Measurements from ENCODE around the gene ATP2C2. TPM values are rescaled to one million over a fixed set of nuclear protein-coding genes. Genes with fewer than 3 reads are reported as not detected.

ATP2C2 gene
- total RNA-seq, 1 donor from 2014 or later: not detected

DNA sequence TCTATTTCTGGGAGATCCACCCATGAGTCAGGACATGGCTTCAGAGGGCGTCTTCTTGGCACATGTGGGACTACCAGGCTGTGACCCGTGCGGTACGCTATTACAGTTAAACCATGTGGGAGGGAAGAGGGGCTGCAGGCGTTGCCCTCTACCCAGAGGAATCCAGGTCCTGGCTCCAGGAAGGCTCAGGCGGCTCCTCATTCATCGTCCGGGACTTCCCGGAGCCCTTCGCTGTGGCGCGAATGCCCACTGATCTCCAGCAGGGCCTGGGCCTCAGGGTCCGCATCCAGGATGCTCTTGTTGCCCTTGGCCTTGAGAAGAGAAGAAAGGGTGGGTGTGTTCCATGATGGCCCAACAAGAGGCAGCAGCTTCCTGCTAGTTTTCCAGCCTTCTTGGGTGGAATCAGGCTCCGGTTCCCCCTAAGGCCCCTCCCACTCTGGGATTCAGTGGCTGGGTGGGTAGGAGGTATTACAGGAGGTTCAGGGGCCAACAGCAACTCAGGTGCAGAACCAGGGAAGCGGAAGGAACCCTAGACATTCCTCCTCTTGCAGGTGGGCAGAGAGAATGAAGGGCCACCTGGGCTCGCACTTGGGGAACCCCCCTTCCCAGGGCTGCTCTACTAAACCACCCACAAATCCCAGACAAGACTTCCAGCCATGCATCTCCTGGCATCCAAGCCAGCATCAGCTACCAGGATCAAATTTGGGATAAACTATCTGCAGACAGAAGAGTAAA lies 111.5 kb downstream of the ATP2C2 start:
- intact Hi-C loops (cut with DNase I): loop anchor here (5.0 to 10.0 kb wide), 2 partner anchors 395 to 523 kb away; no protein-coding TSS in a partner anchor
- ATAC-seq (no peak), DNase-seq (ENCODE audit: missing footprints) (no peak)

DNA sequence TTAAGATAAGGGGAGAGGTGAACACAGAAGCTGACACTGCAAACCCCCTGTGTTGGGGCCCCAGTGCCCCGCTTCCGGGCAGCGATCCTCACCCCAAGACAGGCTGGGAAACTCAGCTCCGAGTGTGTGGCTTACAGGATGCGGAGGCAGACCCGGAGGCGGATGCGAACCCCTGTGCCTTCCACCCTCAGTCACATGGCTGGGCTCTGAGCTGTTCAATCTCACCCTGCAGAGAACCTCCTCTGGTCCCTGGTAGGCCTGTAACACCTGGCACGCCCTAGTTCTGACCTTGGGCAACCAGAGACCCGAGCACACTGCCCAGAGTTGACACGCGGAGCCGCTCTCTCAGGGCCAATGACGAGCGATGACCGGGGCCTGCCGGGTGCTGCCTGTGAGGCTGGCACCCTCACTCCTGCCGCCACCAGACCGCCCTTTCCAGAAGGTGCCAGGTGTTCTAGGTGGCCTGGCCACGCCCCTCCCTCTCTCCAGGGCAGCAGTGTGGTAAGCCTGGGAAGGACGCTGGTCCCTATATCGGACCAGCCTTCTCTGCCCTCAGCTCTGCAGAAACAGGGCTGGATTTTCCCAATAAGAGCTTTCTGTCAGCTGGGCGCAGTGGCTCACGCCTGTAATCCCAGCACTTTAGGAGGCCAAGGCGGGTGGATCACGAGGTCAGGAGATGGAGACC lies 112.9 kb downstream of the ATP2C2 start:
- no peak for ATAC-seq
- no peak for DNase-seq (ENCODE audit: missing footprints)
- intact Hi-C loops (cut with DNase I): loop anchor here (5.0 to 10.0 kb wide), 2 partner anchors 396 to 524 kb away; no protein-coding TSS in a partner anchor

DNA sequence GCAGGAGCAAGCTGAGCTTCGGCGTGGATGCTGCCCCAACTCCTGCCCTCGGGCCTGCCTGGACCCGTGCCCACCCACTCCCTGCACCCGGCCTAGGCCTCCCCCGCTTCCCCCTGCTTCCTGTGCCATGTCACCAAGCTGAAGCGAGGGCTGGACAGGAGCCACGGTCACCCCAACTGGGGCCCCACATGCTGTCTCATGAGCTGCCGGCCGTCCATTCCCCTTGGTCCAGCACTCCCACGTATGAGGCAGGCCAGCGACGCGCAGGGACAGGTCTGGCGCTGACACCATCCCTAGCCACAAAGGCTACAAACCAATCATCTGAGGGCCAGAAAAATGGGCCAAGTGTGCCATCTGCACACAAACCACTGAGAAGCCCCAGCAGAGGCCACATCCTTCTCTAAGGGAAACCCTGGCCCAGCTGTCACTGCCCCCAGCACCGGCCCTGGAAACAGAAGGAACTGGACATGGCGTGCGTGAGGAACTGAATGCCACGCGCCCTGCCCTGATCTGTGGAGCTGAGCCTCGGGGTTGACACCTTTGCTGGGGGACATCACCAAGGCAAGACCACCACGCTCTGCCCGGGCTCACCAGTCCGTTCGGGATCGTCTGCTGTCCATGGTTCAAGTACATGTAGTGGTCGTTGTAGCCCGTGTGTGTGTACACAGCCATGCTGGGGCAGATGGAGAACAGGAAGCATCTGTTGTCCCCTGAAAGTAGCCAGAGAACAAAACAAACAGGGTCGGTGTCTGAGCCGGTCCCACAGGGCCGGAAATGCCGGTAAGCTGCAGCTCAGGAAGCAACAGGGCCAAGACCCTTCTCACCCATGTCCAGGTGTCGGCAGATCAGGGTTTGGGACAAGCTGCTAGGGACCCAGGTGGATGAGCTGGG lies 113.9 kb downstream of the ATP2C2 start:
- no peak for DNase-seq (ENCODE audit: missing footprints)
- no peak for ATAC-seq
- intact Hi-C loops (cut with DNase I): loop anchor here (5.0 to 10.0 kb wide), 2 partner anchors 397 to 525 kb away; no protein-coding TSS in a partner anchor

DNA sequence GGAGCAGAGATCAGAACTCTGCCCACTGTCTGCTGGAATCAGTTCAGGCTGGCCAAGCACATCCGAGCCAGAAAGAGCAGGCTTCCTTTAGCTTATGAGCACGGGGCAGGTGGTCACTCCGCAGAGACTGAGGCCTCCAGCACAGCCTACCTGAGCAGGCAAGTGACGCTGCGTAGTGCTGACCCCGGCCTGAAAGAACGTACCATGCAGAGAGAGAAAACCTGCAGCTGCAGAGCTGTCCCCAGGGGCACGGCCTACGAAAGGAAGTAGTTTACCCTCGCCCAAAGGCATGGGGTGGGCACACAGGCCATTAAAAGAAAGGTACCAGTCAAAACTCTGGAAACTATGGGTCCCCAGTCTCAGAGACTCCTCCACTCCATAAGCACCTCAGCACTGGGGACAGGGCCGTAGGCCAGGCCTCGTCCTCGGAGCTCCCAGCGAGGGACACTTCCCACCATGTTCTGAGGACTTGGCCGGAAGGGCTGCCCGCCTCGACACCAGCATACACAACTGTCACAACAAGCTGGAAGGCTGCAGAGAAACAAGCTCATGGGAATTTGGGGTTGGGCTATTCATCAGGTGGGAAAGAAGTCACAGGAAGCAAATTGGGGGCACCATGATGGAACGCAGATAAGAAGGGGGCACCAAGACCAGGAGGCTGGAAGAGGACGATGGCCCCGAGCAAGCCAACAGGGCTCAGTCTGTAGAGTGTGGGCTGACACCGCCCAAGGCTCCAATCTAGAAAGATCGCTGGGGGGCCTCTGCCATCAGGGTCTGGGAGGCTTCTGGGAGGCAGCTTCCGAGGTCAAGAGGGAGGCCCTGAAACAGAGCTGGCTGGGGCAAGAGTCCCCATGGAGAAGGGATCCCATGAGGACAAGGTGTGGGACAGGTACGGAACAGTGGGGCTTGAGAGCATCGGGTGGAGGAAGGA lies 114.9 kb downstream of the ATP2C2 start:
- intact Hi-C loops (cut with DNase I): loop anchor here (5.0 to 10.0 kb wide), 2 partner anchors 398 to 526 kb away; no protein-coding TSS in a partner anchor
- ATAC-seq (no peak), DNase-seq (ENCODE audit: missing footprints) (no peak)

DNA sequence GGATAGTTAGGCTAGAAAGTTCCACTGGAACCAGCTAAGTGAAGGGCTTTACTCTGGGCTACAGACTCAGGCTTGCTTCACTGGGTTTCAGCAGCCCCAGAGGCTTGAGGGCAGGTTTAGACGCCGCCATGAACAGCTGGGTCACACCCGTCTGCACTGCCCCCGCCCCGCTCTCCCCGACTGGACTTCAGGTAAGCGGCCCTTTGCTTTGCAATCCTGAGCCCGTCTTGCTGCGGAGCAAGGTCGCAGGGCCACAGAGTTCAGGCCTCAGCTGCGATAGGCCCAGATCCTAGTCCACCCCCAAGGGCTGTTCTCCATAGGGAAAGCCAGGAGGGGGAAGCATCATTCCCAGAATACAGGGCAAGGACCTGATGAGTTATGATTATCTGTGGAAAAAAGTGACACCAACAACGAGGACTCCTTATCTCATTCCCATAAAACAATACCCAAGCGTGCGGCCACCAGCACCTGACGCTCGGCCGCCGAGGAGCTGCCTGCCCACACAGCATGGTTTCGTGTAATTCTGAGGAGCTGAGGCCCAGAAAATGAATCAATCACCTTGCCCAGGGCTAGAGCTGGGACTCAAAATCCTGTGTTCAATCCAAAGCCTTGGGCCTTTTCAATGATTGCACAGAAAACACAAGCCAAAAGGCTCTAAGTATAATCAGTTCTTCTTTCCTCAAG lies 115.7 kb downstream of the ATP2C2 start:
- intact Hi-C loops (cut with DNase I): loop anchor here (1.0 to 10.0 kb wide), 4 partner anchors 207 to 527 kb away; partner anchors contain the start of gene TAF1C
- ATAC-seq (no peak), DNase-seq (ENCODE audit: missing footprints) (no peak)

DNA sequence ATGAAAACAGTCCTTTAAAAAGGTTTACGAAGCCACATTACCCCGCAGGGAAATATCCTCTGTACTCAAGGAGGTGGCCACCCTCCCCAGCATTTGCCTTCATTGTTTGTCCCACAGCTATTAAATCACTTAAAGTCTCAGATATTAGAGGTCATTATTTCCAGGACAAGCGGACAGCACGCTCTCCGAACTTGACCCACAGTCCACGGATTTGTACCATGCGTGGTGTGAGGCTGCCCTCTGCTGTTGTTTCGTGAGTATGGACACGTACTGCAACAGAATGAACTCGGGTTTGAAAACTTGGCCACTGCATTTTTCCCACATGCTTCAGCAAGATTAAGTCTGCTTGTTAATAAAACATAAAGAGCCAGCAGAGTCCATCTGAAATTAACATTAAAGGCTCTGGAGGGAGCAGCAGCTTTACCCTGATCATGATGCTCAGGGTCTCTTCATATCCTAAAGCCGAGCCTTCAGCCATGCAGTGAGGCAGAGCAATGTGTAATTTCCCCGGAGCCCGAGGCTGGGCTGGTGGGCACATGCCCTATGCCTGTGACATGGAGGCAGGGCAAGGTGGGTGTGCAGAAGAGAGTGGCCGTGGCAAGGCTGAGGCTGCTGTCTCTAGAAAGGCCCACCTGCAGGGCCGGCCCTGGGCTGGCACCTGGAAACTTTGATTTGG lies 116.4 kb downstream of the ATP2C2 start:
- intact Hi-C loops (cut with DNase I): loop anchor here (1.0 to 10.0 kb wide), 5 partner anchors 207 to 662 kb away; partner anchors contain the start of gene TAF1C
- peak; percentile 78 for ATAC-seq

DNA sequence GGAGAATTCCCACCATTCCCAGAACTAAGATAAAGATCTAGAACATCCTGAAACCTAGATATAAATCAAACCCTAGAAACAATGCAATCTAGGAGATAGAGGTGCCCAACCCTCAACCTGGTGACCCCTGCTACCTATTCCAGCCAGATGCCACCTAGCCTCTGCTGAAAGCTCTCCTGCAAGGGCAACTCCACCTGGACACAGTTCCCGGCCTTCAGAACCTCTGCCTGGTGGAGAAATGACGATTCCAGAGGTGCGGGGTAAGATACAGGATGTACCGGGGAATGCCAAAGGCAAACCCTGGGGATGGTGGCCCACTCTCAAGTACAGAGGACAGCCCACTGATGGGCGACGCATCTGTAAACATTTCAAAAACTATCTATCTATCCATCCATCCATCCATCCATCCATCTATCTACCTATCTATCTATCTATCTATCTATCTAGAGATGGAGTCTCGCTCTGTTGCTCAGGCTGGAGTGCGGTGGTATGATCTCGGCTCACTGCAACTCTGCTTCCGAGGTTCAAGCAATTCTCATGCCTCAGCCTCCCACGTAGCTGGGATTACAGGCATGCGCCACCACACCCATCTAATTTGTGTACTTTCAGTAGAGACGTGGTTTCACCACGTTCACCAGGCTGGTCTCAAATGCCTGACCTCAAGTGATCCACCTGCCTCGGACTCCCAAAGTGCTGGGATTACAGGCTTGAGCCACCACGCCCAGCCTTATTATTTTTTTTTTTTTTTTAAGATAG lies 117.1 kb downstream of the ATP2C2 start:
- ATAC-seq: no peak
- intact Hi-C loops (cut with DNase I): loop anchor here (2.0 to 10.0 kb wide), 3 partner anchors 299 to 663 kb away; partner anchors contain the start of gene TAF1C

More for the DNA sequence above, 116.4 kb downstream of the ATP2C2 start:
- peak; percentile 78 for DNase-seq (ENCODE audit: missing footprints)

DNA sequence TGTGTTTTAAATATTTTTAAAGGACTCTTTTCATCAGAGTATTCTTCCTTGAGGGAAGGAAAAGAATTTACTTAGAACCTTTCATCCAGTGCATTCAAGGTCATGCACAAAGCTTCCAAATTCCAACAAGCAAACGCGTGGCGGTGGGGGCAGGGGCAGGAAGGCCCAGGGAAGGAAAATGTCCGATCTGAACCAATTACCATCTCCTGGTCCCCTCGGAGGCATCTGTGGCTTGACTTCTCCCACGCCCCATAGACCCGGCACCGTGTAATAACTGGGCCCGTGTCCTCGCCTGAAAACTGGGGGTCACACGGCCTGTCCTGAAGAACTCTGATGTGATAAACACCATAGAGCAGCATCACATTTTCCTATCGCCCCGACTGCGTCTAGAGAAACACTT lies 117.8 kb downstream of the ATP2C2 start:
- ATAC-seq (no peak), DNase-seq (ENCODE audit: missing footprints) (no peak)
- intact Hi-C loops (cut with DNase I): loop anchor here (5.0 to 10.0 kb wide), 2 partner anchors 401 to 664 kb away; no protein-coding TSS in a partner anchor

More for the DNA sequence above, 117.1 kb downstream of the ATP2C2 start:
- no peak for DNase-seq (ENCODE audit: missing footprints)

DNA sequence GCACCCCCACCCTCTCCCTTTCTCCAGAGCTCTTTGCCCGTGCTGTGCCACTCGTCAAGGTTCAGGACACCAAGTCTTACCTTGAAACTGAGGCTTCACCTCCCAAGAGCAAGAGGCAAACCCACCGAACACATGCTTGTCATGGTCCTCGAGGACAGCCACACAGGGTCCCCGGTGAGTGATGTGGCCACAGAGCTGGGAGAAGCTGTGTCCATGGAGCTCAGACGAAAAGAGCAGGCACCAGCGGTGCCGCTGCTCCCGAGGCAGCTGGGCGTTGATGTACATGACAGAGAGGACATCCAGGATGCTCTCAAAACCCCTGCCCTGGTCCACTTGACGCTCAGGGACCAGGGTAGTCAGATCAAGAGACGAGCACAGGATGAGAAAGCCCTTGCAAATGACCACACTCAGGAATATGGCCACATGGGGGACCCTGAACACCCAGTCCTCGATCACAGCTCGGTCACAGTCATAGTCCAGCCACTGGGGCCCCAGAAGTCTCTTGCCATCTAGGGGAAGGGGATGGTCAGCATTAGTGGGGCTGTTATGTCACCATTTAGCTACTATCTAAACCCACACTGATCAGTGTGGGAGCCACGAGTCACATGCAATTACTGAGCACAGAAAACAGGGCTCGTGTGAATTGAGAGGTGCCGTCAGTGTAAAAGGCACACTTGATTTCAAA lies 118.4 kb downstream of the ATP2C2 start:
- ATAC-seq (no peak), DNase-seq (ENCODE audit: missing footprints) (no peak)
- intact Hi-C loops (cut with DNase I): loop anchor here (5.0 to 10.0 kb wide), 2 partner anchors 402 to 664 kb away; no protein-coding TSS in a partner anchor

DNA sequence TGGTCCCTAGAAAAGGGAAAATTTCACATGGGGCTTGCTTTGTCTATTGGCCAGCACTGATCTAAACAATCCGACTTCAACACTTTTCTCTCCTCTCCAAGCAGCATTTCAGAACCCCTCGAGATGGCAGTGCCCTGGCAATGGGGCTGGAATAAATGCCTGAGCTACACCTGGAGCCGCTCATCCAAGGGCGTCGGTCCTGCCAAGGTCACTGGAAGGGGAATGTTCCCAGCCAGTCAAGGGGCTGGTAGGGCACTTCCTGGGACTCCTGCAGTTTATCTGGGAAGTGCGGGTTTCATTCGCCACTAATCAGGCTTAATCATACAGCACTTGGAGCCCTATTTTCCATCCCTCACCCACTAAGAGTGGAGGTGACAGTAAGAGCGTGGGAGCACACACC lies 119.0 kb downstream of the ATP2C2 start:
- intact Hi-C loops (cut with DNase I): loop anchor here (5.0 to 10.0 kb wide), 2 partner anchors 403 to 665 kb away; no protein-coding TSS in a partner anchor
- DNase-seq (ENCODE audit: missing footprints) (no peak), ATAC-seq (no peak)

DNA sequence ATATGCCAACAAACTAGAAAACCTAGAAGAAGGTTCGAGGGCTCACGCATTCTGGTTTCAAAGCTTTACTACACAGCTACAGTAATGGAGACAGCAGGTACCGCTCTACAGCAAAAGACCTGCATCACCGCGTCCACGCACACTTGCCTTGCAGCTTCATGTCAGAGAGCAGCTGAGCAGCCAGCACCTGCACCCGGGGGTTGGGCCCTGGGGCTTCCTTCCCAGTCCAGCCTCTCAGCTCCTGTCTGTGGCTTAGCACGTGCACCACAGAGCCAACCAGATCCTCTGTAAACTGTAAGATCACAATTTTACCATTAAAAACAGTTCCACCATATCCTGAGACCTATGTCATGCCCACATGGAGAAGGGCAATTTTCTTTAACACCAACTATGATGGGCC lies 120.8 kb downstream of the ATP2C2 start:
- intact Hi-C loops (cut with DNase I): loop anchor here (5.0 to 10.0 kb wide), 2 partner anchors 404 to 667 kb away; no protein-coding TSS in a partner anchor
- ATAC-seq (no peak), DNase-seq (ENCODE audit: missing footprints) (no peak)

DNA sequence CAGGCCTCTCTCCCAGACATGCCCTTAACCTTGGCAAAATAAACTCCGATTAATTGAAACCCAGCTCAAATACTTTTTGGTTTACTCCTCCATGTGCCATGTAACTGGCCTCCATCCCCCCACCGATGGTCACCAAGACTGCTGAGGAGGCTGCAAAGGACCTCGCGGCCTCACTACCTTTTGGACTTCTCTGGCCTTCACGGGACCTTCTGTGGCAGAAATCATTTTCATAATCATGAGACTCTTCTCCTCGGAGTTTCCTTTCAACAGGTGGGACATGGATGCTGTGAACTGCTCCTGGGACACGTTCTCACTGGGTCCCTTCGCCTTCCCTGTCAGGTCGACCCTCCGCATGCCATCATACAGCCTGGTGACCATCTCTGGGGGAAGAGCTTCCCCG lies 127.2 kb downstream of the ATP2C2 start:
- intact Hi-C loops (cut with DNase I): no loop called here
- DNase-seq (ENCODE audit: missing footprints): no peak
- ATAC-seq: no peak

DNA sequence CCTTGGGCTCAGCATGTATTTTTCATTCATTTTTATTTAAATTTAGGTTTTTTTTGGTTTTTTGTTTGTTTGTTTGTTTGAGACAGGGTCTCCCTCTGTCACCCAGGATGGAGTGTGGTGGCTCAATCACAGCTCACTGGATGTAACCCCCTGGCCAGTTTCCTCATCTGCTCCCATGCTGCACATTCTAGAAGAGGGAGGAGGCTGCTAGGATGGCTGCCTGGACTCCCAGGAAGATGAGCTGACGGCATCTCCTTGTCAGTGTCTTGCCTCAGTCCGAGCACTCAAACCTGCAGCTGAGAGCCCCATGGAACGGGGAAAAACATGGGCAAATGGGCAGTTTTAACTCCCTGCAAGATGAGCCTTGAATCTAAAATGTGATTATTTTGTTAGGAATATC lies 128.7 kb downstream of the ATP2C2 start:
- intact Hi-C loops (cut with DNase I): no loop called here
- DNase-seq (ENCODE audit: missing footprints) (no peak), ATAC-seq (no peak)

DNA sequence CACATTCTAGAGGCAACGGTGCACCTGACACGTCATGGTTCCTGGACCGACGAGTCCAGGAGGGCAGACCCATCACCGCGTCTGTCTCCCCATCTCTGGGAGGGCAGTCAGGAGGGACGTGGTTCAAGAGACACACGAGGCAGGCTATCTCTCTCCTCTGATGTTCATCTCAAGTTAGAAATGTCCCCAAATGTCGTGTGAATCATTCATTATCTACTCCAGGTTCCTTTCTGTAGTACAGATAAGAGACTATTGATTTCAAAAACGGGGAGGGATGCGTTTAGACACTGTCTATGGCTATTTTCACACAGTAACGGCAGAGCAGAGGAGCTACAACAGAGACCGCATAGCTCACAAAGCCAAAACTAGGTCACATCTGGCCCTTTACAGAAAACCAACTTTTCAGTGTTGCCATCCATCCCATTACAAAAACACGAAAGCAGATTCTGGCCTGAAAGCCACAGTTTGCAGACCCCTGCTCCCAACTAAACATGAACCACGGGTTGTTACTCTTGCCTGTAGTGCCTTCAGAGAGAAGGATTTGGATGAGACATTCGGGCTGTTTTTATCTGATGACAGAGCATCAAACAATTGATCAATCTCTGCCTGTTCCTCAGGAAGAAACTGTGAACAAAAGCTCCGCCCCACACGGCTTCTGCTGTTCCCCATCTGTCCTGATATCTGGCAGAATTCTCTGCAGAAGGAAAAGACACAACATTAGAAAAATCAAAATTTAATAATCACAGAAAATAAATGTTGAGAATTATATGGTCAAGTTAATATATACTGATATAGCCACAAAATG lies 129.3 kb downstream of the ATP2C2 start:
- intact Hi-C loops (cut with DNase I): no loop called here
- ATAC-seq: no peak
- no peak for DNase-seq (ENCODE audit: missing footprints)

All from Right ventricle myocardium inferior (tissue), 1 donor.